Fibroblast of lung (primary cell): ENCODE results near the gene EIF5A2. TPM values are rescaled to one million over a fixed set of nuclear protein-coding genes. Genes with fewer than 3 reads are reported as not detected.
"Not testable (repeated sequence)": the region's sequence is repeated elsewhere in the genome, so short reads cannot be mapped to it uniquely, and the experiment has no call there.

Experiments used
- DNase-seq, 2 donors: peaks; one replicate each; pipeline versions ENCODE4 v3.0.0 to v3.0.0-alpha.2; 2010; ENCODE audit warnings: low read depth in 2 of 2
- H2AFZ ChIP-seq: 2 replicates; pipeline ENCODE4 v1.5.1; 2012; ENCODE audit warnings: low read length, control low read depth, inconsistent platforms
- H3K27ac ChIP-seq: 2 replicates; pipeline ENCODE4 v1.5.1; 2011; ENCODE audit warnings: low read length, control low read depth; ENCODE audit not compliant: insufficient read depth
- H3K27me3 ChIP-seq: 2 replicates; pipeline ENCODE4 v1.5.1; 2011; ENCODE audit warnings: mild to moderate bottlenecking, low read length; ENCODE audit not compliant: control insufficient read depth, insufficient read depth
- H3K36me3 ChIP-seq: 2 replicates; pipeline ENCODE4 v1.5.1; 2011; ENCODE audit warnings: low read length; ENCODE audit not compliant: control insufficient read depth, insufficient read depth
- H3K4me1 ChIP-seq: 2 replicates; pipeline ENCODE4 v1.5.1; 2011; ENCODE audit warnings: low read length; ENCODE audit not compliant: control insufficient read depth, insufficient read depth; ENCODE audit errors: extremely low read depth
- H3K4me2 ChIP-seq: 2 replicates; pipeline ENCODE4 v1.5.1; 2011; ENCODE audit warnings: low read length, control low read depth; ENCODE audit not compliant: insufficient read depth; ENCODE audit errors: extremely low read depth
- H3K4me3 ChIP-seq, 4 experiments: fragments of 200-600 bp in 1 of 4; sonication (generic) in 1 of 4; replicated peaks in 1 of 4; 2 replicates each; pipeline ENCODE4 v1.5.1; 2011 to 2016; ENCODE audit warnings: low read length in 4 of 4, low read depth in 3 of 4, mild to moderate bottlenecking in 3 of 4, control low read depth in 2 of 4, inconsistent platforms in 1 of 4, mixed read lengths in 1 of 4; ENCODE audit not compliant: insufficient read depth in 1 of 4; ENCODE audit errors: control extremely low read depth in 1 of 4
- H3K79me2 ChIP-seq: 2 replicates; pipeline ENCODE4 v1.5.1; 2012; ENCODE audit warnings: mild to moderate bottlenecking, low read length, inconsistent platforms; ENCODE audit not compliant: control insufficient read depth, insufficient read depth
- H3K9ac ChIP-seq: 2 replicates; pipeline ENCODE4 v1.5.1; 2011; ENCODE audit warnings: mild to moderate bottlenecking, low read length, control low read depth; ENCODE audit not compliant: insufficient read depth
- H3K9me3 ChIP-seq: 2 replicates; pipeline ENCODE4 v1.5.1; 2012; ENCODE audit warnings: low read depth, low read length; ENCODE audit not compliant: control insufficient read depth, insufficient read depth
- H4K20me1 ChIP-seq: 2 replicates; pipeline ENCODE4 v1.5.1; 2011; ENCODE audit warnings: low read length; ENCODE audit not compliant: control insufficient read depth, insufficient read depth; ENCODE audit errors: extremely low read depth
- EZH2 ChIP-seq: IDR thresholded peaks from 2 replicates; pipeline ENCODE4 v1.5.1; 2012; ENCODE audit warnings: low read length, control low read depth, mild to moderate bottlenecking; ENCODE audit errors: missing control alignments
- polyA plus RNA-seq, 2 donors: library from polyadenylated mRNA; depleted of rRNA in 1 of 2; stranded (reverse) in 1 of 2; unstranded in 1 of 2; fragments of >200 nt; gene quantifications; 2 replicates each; pipeline ENCODE4 v1.2.1, GENCODE V29; 2011 to 2012; ENCODE audit warnings: missing spikeins in 1 of 2
- total RNA-seq: library from RNA; depleted of rRNA; stranded (reverse); fragments of >200 nt; gene quantifications from 2 replicates; pipeline ENCODE4 v1.2.1, GENCODE V29; 2014
- TF ChIP-seq, protein P1 (sequence below), 2 donors: IDR thresholded peaks in 1 of 2; conservative IDR thresholded peaks in 1 of 2; 1 replicate in 1 of 2; 2 replicates in 1 of 2; pipeline ENCODE4 v1.5.1; 2011 to 2012; ENCODE audit warnings: low read length in 2 of 2, control low read depth in 1 of 2, inconsistent platforms in 1 of 2, low read depth in 1 of 2, mild to moderate bottlenecking in 1 of 2

The EIF5A2 gene
- total and polyA plus RNA-seq, 2 donors (not counting 1 experiment from before 2014, with no cell fraction given): 14.7 to 27.9 TPM

DNA sequence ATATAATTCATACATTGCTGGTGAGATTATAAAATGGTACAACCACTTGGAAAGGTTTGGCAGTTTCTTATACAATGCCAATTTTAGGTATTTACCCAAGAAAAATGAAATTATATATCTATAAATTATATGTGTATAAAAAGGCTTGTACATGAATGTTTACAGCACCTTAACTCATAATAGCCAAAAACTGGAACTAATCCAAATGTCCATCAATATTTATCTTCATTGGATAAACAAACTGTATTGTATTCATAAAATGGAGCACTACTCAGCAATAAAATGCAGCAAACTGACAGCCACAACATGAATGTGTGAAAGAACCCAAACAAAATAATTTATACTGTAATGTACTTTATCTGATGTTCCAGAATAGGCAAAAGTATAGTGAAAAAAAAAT is 33.6 kb upstream of the EIF5A2 start:
- Histone ChIP-seq H3K27ac (no peak overlapping the region), H3K9ac (no peak overlapping the region), H3K27me3 (no peaks in the 10 kb centered on the region), H3K79me2 (no peaks in the 10 kb centered on the region), H2AFZ (no peak overlapping the region), H4K20me1 (no peaks in the 10 kb centered on the region), H3K36me3 (no peaks in the 10 kb centered on the region), H3K4me1 (no peaks in the 10 kb centered on the region), H3K4me2 (no peak overlapping the region), H3K9me3 (no peaks in the 10 kb centered on the region), H3K4me3 (no peak overlapping the region)
- TF ChIP-seq, protein P1, sequence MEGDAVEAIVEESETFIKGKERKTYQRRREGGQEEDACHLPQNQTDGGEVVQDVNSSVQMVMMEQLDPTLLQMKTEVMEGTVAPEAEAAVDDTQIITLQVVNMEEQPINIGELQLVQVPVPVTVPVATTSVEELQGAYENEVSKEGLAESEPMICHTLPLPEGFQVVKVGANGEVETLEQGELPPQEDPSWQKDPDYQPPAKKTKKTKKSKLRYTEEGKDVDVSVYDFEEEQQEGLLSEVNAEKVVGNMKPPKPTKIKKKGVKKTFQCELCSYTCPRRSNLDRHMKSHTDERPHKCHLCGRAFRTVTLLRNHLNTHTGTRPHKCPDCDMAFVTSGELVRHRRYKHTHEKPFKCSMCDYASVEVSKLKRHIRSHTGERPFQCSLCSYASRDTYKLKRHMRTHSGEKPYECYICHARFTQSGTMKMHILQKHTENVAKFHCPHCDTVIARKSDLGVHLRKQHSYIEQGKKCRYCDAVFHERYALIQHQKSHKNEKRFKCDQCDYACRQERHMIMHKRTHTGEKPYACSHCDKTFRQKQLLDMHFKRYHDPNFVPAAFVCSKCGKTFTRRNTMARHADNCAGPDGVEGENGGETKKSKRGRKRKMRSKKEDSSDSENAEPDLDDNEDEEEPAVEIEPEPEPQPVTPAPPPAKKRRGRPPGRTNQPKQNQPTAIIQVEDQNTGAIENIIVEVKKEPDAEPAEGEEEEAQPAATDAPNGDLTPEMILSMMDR (conservative IDR thresholded peaks at IDR 0.05 in 1 of 2, IDR thresholded peaks at IDR 0.05 in 1 of 2; ENCODE audit: low read depth in 1 of 2, low read length in 2 of 2): no peak
- no peak for TF ChIP-seq EZH2
- no peak for DNase-seq

DNA sequence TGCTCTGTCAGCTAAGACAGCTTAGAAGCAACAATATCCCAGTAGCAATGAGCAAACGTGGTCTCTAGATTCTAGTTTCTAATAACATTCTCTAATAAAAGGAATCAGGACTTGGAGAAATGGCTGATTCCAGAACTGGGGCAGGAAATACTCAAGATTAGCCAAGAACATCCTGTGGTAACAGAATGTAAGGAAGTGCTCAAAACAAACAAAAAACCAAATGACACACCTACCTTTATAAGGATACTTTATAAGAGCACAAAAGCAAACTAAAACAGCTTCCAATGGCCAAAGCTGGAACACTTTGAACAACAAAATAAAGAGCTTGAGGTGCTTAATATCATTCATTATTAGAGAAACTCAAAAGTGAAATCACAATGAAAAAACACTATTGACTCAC is 33.1 kb upstream of the EIF5A2 start:
- Histone ChIP-seq H3K9me3 (no peaks in the 10 kb centered on the region), H3K4me1 (no peaks in the 10 kb centered on the region), H2AFZ (no peak overlapping the region), H3K27ac (no peak overlapping the region), H3K9ac (no peak overlapping the region), H3K4me3 (no peak overlapping the region), H4K20me1 (no peaks in the 10 kb centered on the region), H3K79me2 (no peaks in the 10 kb centered on the region), H3K36me3 (no peaks in the 10 kb centered on the region), H3K4me2 (no peak overlapping the region), H3K27me3 (no peaks in the 10 kb centered on the region)
- no peak for TF ChIP-seq EZH2
- TF ChIP-seq, protein P1 (conservative IDR thresholded peaks at IDR 0.05 in 1 of 2, IDR thresholded peaks at IDR 0.05 in 1 of 2; ENCODE audit: low read depth in 1 of 2, low read length in 2 of 2): no peak
- DNase-seq: no peak

DNA sequence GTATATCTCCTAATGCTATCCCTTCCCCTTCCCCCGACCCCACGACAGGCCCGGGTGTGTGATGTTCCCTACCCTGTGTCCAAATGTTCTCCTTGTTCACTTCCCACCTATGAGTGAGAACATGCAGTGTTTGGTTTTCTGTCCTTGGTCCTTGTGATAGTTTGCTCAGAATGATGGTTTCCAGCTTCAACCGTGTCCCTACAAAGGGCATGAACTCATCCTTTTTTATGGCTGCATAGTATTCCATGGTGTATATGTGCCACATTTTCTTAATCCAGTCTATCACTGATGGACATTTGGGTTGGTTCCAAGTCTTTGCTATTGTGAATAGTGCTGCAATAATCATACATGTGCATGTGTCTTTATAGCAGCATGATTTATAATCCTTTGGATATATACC is 24.6 kb upstream of the EIF5A2 start:
- H3K79me2 ChIP-seq, H4K20me1 ChIP-seq, H3K9ac ChIP-seq, H3K4me3 ChIP-seq, H3K4me1 ChIP-seq, H2AFZ ChIP-seq, H3K4me2 ChIP-seq, H3K27ac ChIP-seq, H3K9me3 ChIP-seq, H3K36me3 ChIP-seq, H3K27me3 ChIP-seq, DNase-seq: not testable (repeated sequence)

DNA sequence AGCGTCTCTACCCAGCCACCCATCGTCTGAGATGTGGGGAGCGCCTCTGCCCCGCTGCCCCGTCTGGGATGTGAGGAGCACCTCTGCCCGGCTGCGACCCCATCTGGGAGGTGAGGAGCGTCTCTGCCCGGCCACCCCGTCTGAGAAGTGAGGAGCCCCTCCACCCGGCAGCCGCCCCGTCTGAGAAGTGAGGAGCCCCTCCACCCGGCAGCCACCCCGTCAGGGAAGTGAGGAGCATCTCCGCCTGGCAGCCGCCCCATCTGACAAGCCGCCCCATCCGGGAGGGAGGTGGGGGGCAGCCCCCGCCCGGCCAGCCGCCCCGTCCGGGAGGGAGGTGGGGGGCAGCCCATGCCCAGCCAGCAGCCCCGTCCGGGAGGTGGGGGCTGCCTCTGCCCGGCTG is 15.1 kb upstream of the EIF5A2 start:
- H3K4me3 ChIP-seq, H2AFZ ChIP-seq, H3K27ac ChIP-seq, DNase-seq, H4K20me1 ChIP-seq, H3K36me3 ChIP-seq, H3K9me3 ChIP-seq, H3K4me2 ChIP-seq, H3K4me1 ChIP-seq, H3K9ac ChIP-seq, H3K79me2 ChIP-seq, H3K27me3 ChIP-seq: not testable (repeated sequence)
